A549 (cell line): ENCODE data around the gene UNC5A. TPM values are rescaled to one million over a fixed set of nuclear protein-coding genes. Genes with fewer than 3 reads are reported as not detected.

Source experiments
- ATAC-seq, 2 experiments: fragments of 200-7000 bp in 1 of 2; fragments of >200 bp in 1 of 2; cut with Nextera tagmentation in 1 of 2; cut with Tn5 transposase in 1 of 2; 3 replicates each; pipeline versions ENCODE4 v1.8.0 to v1.9.1; 2018 to 2020; ENCODE audit warnings: mild to moderate bottlenecking in 1 of 2, moderate library complexity in 1 of 2
- CTCF ChIA-PET: fragments of 300-600 bp; sonication (Branson Sonifier 250); formaldehyde crosslinking; extraction: SDS; loops from one replicate; lab custom pipeline; 2021; ENCODE audit warnings: antibody characterized with exemption, inconsistent platforms; lab: Yijun Ruan, JAX
- POLR2A ChIA-PET: fragments of 350-600 bp; formaldehyde crosslinking; extraction: SDS; loops from one replicate; lab custom pipeline; 2021; ENCODE audit warnings: antibody characterized with exemption, inconsistent platforms; lab: Yijun Ruan, JAX
- DNase-seq, 2 experiments: peaks; one replicate each; pipeline versions ENCODE4 v3.0.0 to v3.0.0-alpha.2; 2011 to 2016; ENCODE audit warnings: low read depth in 1 of 2, low spot score in 1 of 2
- FAIRE-seq: peaks from 2 replicates; lab custom pipeline; 2011; peaks lifted over from hg19 to GRCh38; lab: Jason Lieb, UNC
- H3K27ac ChIP-seq, 2 experiments: fragments of >200 bp; sonication (Bioruptor Twin); formaldehyde crosslinking; 3 replicates each; pipeline ENCODE4 v1.5.1; 2016 to 2017
- H3K4me1 ChIP-seq: fragments of >200 bp; sonication (Bioruptor Twin); formaldehyde crosslinking; 3 replicates; pipeline ENCODE4 v1.6.1; 2016
- H3K4me2 ChIP-seq: fragments of >200 bp; sonication (Bioruptor Twin); formaldehyde crosslinking; 3 replicates; pipeline ENCODE4 v1.6.1; 2016
- H3K4me3 ChIP-seq: fragments of >200 bp; sonication (Bioruptor Twin); formaldehyde crosslinking; 3 replicates; pipeline ENCODE4 v1.5.1; 2016
- H3K9me3 ChIP-seq: fragments of >200 bp; sonication (Bioruptor Twin); formaldehyde crosslinking; 3 replicates; pipeline ENCODE4 v1.6.1; 2016
- BHLHE40 ChIP-seq: IDR thresholded peaks from 2 replicates; pipeline ENCODE4 v1.6.1; 2012; ENCODE audit warnings: low read depth, low read length, inconsistent platforms
- CBX2 ChIP-seq: fragments of 200-600 bp; sonication (generic); IDR thresholded peaks from 2 replicates; pipeline ENCODE4 v1.6.1; 2016; ENCODE audit warnings: low read depth, mild to moderate bottlenecking, borderline replicate concordance
- CHD4 ChIP-seq: fragments of 200-600 bp; sonication (generic); IDR thresholded peaks from 2 replicates; pipeline ENCODE4 v1.6.1; 2016; ENCODE audit warnings: antibody characterized with exemption, mild to moderate bottlenecking, borderline replicate concordance
- CTCF ChIP-seq: fragments of >200 bp; sonication (Bioruptor Twin); formaldehyde crosslinking; IDR thresholded peaks from 3 replicates; pipeline ENCODE4 v1.5.1; 2016
- EHF ChIP-seq: fragments of 250-450 bp; sonication (Bioruptor Pico); IDR thresholded peaks from 2 replicates; pipeline ENCODE4 v1.5.0; 2020; ENCODE audit warnings: mild to moderate bottlenecking
- EHMT2 ChIP-seq: fragments of 200-600 bp; sonication (generic); IDR thresholded peaks from 2 replicates; pipeline ENCODE4 v1.6.1; 2016; ENCODE audit warnings: antibody characterized with exemption, low read depth, mild to moderate bottlenecking, moderate library complexity
- EP300 ChIP-seq, 2 experiments: fragments of >200 bp; sonication (Bioruptor Twin); formaldehyde crosslinking; IDR thresholded peaks; 2 replicates in 1 of 2; 3 replicates in 1 of 2; pipeline ENCODE4 v1.6.1; 2016 to 2017
- FOSB ChIP-seq: fragments of 250-450 bp; sonication (Bioruptor Pico); IDR thresholded peaks from 2 replicates; pipeline ENCODE4 v1.5.0; 2020; ENCODE audit warnings: mild to moderate bottlenecking, moderate library complexity
- FOSL2 ChIP-seq, 2 experiments: fragments of 450-650 bp in 1 of 2; fragments of >200 bp in 1 of 2; sonication (Bioruptor Twin) in 1 of 2; formaldehyde crosslinking; IDR thresholded peaks; 2 replicates each; pipeline versions ENCODE4 v1.5.0 to v1.6.1; 2016 to 2020; ENCODE audit warnings: mild to moderate bottlenecking in 1 of 2, moderate library complexity in 1 of 2
- FOXS1 ChIP-seq: fragments of 250-450 bp; sonication (Bioruptor Pico); IDR thresholded peaks from 2 replicates; pipeline ENCODE4 v1.5.0; 2020; ENCODE audit warnings: mild to moderate bottlenecking, moderate library complexity
- GATA3 ChIP-seq: IDR thresholded peaks from 2 replicates; pipeline ENCODE4 v1.6.1; 2012; ENCODE audit warnings: borderline replicate concordance
- HOXB13 ChIP-seq: fragments of 250-450 bp; sonication (Bioruptor Pico); IDR thresholded peaks from 2 replicates; pipeline ENCODE4 v1.5.0; 2020; ENCODE audit warnings: low read depth, mild to moderate bottlenecking, moderate library complexity
- HOXB5 ChIP-seq: fragments of 250-450 bp; sonication (Bioruptor Pico); IDR thresholded peaks from 2 replicates; pipeline ENCODE4 v1.5.0; 2020; ENCODE audit warnings: mild to moderate bottlenecking, moderate library complexity
- JUN ChIP-seq, 2 experiments: fragments of >200 bp; sonication (Bioruptor Twin); formaldehyde crosslinking; IDR thresholded peaks; 2 replicates in 1 of 2; 3 replicates in 1 of 2; pipeline ENCODE4 v1.6.1; 2016 to 2017
- JUNB ChIP-seq: fragments of >200 bp; sonication (Bioruptor Twin); formaldehyde crosslinking; IDR thresholded peaks from 2 replicates; pipeline ENCODE4 v1.6.1; 2016
- NPAS2 ChIP-seq: fragments of 250-450 bp; sonication (Bioruptor Pico); IDR thresholded peaks from 2 replicates; pipeline ENCODE4 v1.8.0; 2022; ENCODE audit warnings: mild to moderate bottlenecking, moderate library complexity, borderline replicate concordance
- NR3C1 ChIP-seq: fragments of >200 bp; sonication (Bioruptor Twin); formaldehyde crosslinking; IDR thresholded peaks from 3 replicates; pipeline ENCODE4 v1.6.1; 2017
- PHF8 ChIP-seq: fragments of 200-600 bp; sonication (generic); IDR thresholded peaks from 2 replicates; pipeline ENCODE4 v1.6.1; 2016; ENCODE audit warnings: low read depth, mild to moderate bottlenecking, antibody characterized with exemption, moderate library complexity, borderline replicate concordance
- RARB ChIP-seq: fragments of 250-450 bp; sonication (Bioruptor Pico); IDR thresholded peaks from 2 replicates; pipeline ENCODE4 v1.8.0; 2021; ENCODE audit warnings: mild to moderate bottlenecking, moderate library complexity
- RCOR1 ChIP-seq: fragments of 150-350 bp; IDR thresholded peaks from 2 replicates; pipeline ENCODE4 v1.6.1; 2014; ENCODE audit warnings: antibody characterized with exemption, low read length, low read depth
- REST ChIP-seq: fragments of 200-600 bp; sonication (generic); IDR thresholded peaks from 2 replicates; pipeline ENCODE4 v1.6.1; 2016; ENCODE audit warnings: antibody characterized with exemption, mild to moderate bottlenecking, moderate library complexity
- RFX5 ChIP-seq: fragments of 450-650 bp; IDR thresholded peaks from 2 replicates; pipeline ENCODE4 v1.7.1; 2014; ENCODE audit warnings: antibody characterized with exemption, mild to moderate bottlenecking, moderate library complexity
- SREBF2 ChIP-seq: fragments of 450-650 bp; IDR thresholded peaks from 2 replicates; pipeline ENCODE4 v1.6.1; 2014; ENCODE audit warnings: mild to moderate bottlenecking, moderate library complexity
- TFCP2L1 ChIP-seq: fragments of 250-450 bp; sonication (Bioruptor Pico); IDR thresholded peaks from 2 replicates; pipeline ENCODE4 v1.5.0; 2021; ENCODE audit warnings: mild to moderate bottlenecking
- ZFP36 ChIP-seq: fragments of 450-650 bp; IDR thresholded peaks from 2 replicates; pipeline ENCODE4 v1.6.1; 2014; ENCODE audit warnings: borderline replicate concordance; ENCODE audit not compliant: partially characterized antibody
- WGBS: methylation state at CpG from one replicate; pipeline ENCODE4 v1.1.6; 2017; ENCODE audit errors: missing lambda C conversion rate; 5-methylcytosine and 5-hydroxymethylcytosine counted together
- polyA plus RNA-seq, 4 experiments: library from polyadenylated mRNA; depleted of rRNA in 3 of 4; stranded (reverse); fragments of >200 nt; fragmentation: RNase III in 1 of 4; extraction: RNeasy Plus Mini Kit Qiagen cat#74134 plus additional on column Dnase treatment in 1 of 4; gene quantifications; 2 replicates in 3 of 4; 3 replicates in 1 of 4; pipeline ENCODE4 v1.2.3, GENCODE V29; 2011 to 2017
- TF ChIP-seq, protein P1 (sequence below): fragments of 450-650 bp; IDR thresholded peaks from 2 replicates; pipeline ENCODE4 v1.6.1; 2014; ENCODE audit warnings: antibody characterized with exemption
- TF ChIP-seq, protein P2 (sequence below): fragments of 250-450 bp; sonication (Bioruptor Pico); IDR thresholded peaks from 2 replicates; pipeline ENCODE4 v1.5.0; 2020; ENCODE audit warnings: low read depth, mild to moderate bottlenecking, moderate library complexity

UNC5A gene
- polyA plus RNA-seq, 2 of the 4 experiments (the other 2 are of a cell fraction) = 0.03 to 0.14 TPM

- H3K4me3 ChIP-seq = no peak overlapping the region
- no peak overlapping the region for H3K4me2 ChIP-seq
- ChIA-PET CTCF (interaction anchor here (0.9 to 1.2 kb wide), 4 partner anchors 10 to 270 kb away, joined by 3 to 4 read pairs (median 3); no protein-coding TSS in a partner anchor), POLR2A (no interaction called here)
- WGBS = 56% methylated on average over 17 of the region's 21 CpGs
- H3K9me3 ChIP-seq = no peaks in the 10 kb centered on the region
- TF ChIP-seq HOXB5 (CRISPR knock-in tag) = no peak
- TF ChIP-seq CTCF = no peak
- TF ChIP-seq, protein P1, sequence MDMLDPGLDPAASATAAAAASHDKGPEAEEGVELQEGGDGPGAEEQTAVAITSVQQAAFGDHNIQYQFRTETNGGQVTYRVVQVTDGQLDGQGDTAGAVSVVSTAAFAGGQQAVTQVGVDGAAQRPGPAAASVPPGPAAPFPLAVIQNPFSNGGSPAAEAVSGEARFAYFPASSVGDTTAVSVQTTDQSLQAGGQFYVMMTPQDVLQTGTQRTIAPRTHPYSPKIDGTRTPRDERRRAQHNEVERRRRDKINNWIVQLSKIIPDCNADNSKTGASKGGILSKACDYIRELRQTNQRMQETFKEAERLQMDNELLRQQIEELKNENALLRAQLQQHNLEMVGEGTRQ = no peak
- no peak for TF ChIP-seq CBX2
- no peak for TF ChIP-seq NR3C1
- no peak for TF ChIP-seq EP300 (IDR thresholded peaks at IDR 0.05)
- TF ChIP-seq ZFP36 = no peak
- no peak for TF ChIP-seq RCOR1
- no peak for TF ChIP-seq NPAS2 (CRISPR knock-in tag)
- no peak for TF ChIP-seq JUNB
- no peak for TF ChIP-seq TFCP2L1
- TF ChIP-seq RFX5 = no peak
- TF ChIP-seq, protein P2, sequence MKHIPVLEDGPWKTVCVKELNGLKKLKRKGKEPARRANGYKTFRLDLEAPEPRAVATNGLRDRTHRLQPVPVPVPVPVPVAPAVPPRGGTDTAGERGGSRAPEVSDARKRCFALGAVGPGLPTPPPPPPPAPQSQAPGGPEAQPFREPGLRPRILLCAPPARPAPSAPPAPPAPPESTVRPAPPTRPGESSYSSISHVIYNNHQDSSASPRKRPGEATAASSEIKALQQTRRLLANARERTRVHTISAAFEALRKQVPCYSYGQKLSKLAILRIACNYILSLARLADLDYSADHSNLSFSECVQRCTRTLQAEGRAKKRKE (CRISPR knock-in tag) = no peak
- no peak for TF ChIP-seq CHD4
- TF ChIP-seq EHMT2 = no peak
- TF ChIP-seq FOXS1 (CRISPR knock-in tag) = no peak
- no peak for TF ChIP-seq SREBF2
- no peak for TF ChIP-seq JUN (IDR thresholded peaks at IDR 0.05)
- TF ChIP-seq EHF (CRISPR knock-in tag) = no peak
- TF ChIP-seq, all 56 proteins: peak for 0
- no peaks in the 10 kb centered on the region for H3K4me1 ChIP-seq
- ATAC-seq (peak in 1 of 2 experiments; percentile 29; a peak in 3 of 6 replicates), DNase-seq (no peak), FAIRE-seq (no peak)
- no peak overlapping the region for H3K27ac ChIP-seq
Observed at GRCh38 chr5:176844706-176845391, 34.5 kb downstream of the UNC5A start.

GRCh38 chr5:176845392-176845713, 35.0 kb downstream of the UNC5A start:
- Histone ChIP-seq H3K4me3 (no peak overlapping the region), H3K9me3 (no peaks in the 10 kb centered on the region), H3K27ac (no peak overlapping the region), H3K4me2 (no peak overlapping the region), H3K4me1 (no peaks in the 10 kb centered on the region)
- ChIA-PET POLR2A (no interaction called here), CTCF (interaction anchor here (0.9 to 1.2 kb wide), 2 partner anchors 23 to 226 kb away, joined by 3 to 4 read pairs; no protein-coding TSS in a partner anchor)
- TF ChIP-seq GATA3 (no peak), FOSB (CRISPR knock-in tag) (no peak), BHLHE40 (no peak), EP300 (IDR thresholded peaks at IDR 0.05) (no peak), TFCP2L1 (no peak), RARB (CRISPR knock-in tag) (no peak), FOSL2 (IDR thresholded peaks at IDR 0.05) (no peak), FOSL2 (CRISPR knock-in tag; IDR thresholded peaks at IDR 0.05) (no peak), RFX5 (no peak), PHF8 (no peak), REST (no peak), HOXB13 (CRISPR knock-in tag) (no peak)
- TF ChIP-seq, protein P1 = no peak
- 61% methylated on average over 6 of the region's 6 CpGs for WGBS
- FAIRE-seq (no peak), ATAC-seq (peak in 1 of 2 experiments; percentile 9; a peak in 2 of 6 replicates), DNase-seq (no peak)
